ENCODE data around the gene NUP210L. TPM values are rescaled to one million over a fixed set of nuclear protein-coding genes. Genes with fewer than 3 reads are reported as not detected.

NUP210L gene
- total and polyA plus RNA-seq, 2 donors (not counting 3 experiments of a cell fraction or from before 2014, with no cell fraction given), result 0.01 to 0.07 TPM

DNA sequence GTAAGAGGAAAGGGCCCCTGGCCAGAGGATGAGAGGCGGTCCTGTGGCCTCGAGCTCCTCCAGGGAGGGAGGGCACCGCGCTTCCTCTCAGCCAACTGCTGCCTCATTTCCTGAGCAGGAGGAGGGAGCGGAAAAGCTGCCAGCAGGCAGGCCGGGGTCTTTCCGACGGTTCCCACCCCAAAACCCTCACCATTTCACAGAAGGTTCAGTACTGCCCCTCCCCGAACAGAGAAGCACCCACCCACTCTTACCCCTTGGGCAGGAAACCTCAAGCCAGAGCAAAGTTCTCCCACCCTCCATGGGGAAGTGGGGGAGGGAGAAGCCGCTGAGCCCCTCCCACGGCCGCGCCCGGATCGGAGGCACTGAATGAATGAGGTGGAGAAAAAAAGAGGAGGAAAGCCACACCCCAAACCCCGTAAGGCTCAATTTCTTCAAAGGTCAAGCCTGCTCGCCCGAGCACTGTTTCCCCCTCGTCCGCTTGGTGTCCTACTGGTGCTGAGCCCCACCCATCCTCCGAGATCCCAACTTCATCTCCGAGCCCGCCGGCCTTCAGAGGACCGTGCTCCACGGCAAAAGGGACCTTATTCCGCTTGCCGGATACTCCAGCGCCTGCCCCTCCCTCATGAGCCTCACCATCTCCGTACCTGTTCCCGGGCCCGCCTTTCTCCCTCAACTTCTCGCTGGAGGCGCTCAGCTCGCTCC is 27.6 kb upstream of the NUP210L start:
- Histone ChIP-seq H3K79me2 (ENCODE audit: control insufficient read depth, insufficient read depth, low read length) (peaks cover 55% of the 10 kb centered on the region), H3K9me1 (replicated peaks; ENCODE audit: control insufficient read depth, extremely low read depth, insufficient read depth, low read length) (no peaks in the 10 kb centered on the region), H3K4me1 (ENCODE audit: control insufficient read depth, extremely low read depth, insufficient read depth, low read length) (peaks cover 38% of the 10 kb centered on the region), H3K9ac (replicated peaks; ENCODE audit: extremely low read depth, insufficient read depth, low read length) (peak overlapping the region; percentile 84), H3K4me3 (replicated peaks in 1 of 3; ENCODE audit: insufficient read depth in 1 of 3, low read depth in 1 of 3, low read length in 3 of 3) (peak overlapping the region; percentile 87 to 99 (median 93)), H2AFZ (ENCODE audit: low read depth, low read length) (no peak overlapping the region), H4K20me1 (replicated peaks; ENCODE audit: control insufficient read depth, extremely low read depth, insufficient read depth, low read length) (peaks cover 4% of the 10 kb centered on the region), H3K9me3 (replicated peaks; ENCODE audit: control insufficient read depth, insufficient read depth, low read length) (no peaks in the 10 kb centered on the region), H3K4me2 (ENCODE audit: insufficient read depth, low read length) (peak overlapping the region; percentile 96), H3K36me3 (ENCODE audit: control insufficient read depth in 2 of 2, extremely low read depth in 1 of 2, insufficient read depth in 2 of 2, low read length in 2 of 2) (peaks cover 0 to 13% of the 10 kb centered on the region in 2 experiments), H3K27me3 (ENCODE audit: control insufficient read depth in 2 of 2, insufficient read depth in 2 of 2, low read length in 2 of 2) (peaks cover 0 to 3% of the 10 kb centered on the region in 2 experiments), H3K27ac (ENCODE audit: insufficient read depth, low read depth, low read length) (peak overlapping the region; percentile 64)
- intact Hi-C loops (cut with micrococcal nuclease) (loop anchor here (1.0 to 5.0 kb wide), 3 partner anchors 38 to 190 kb away; partner anchors contain the start of genes ATP8B2, RPS27 and UBAP2L), dilution Hi-C loops (cut with MboI; ENCODE audit: extremely low pct_ligation_motif_present, low sequenced_read_pairs) (no loop called here)
- ChIA-PET CTCF (interaction anchor here (0.8 to 1.3 kb wide), 4 partner anchors 14 to 152 kb away, joined by 3 to 8 read pairs (median 4); no protein-coding TSS in a partner anchor), POLR2A (interaction anchor here (0.6 to 0.9 kb wide), 3 partner anchors 10 to 89 kb away, joined by 3 to 5 read pairs (median 4); partner anchors contain the start of genes TPM3 and UBAP2L)
- FAIRE-seq (no peak), DNase-seq (ENCODE audit: low read depth, low spot score) (peak; percentile 79)
- TF ChIP-seq FOS (IDR thresholded peaks at IDR 0.05; ENCODE audit: borderline replicate concordance, insufficient read depth, low read length), result peak; percentile 36
- peak; percentile 71 for TF ChIP-seq POLR2A (IDR thresholded peaks at IDR 0.05; ENCODE audit: low read depth, low read length)
- TF ChIP-seq GATA2 (IDR thresholded peaks at IDR 0.05; ENCODE audit: insufficient read depth, insufficient read length, low read depth, low read length), result no peak
- TF ChIP-seq, protein P1, sequence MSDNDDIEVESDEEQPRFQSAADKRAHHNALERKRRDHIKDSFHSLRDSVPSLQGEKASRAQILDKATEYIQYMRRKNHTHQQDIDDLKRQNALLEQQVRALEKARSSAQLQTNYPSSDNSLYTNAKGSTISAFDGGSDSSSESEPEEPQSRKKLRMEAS (IDR thresholded peaks at IDR 0.05; ENCODE audit: insufficient read depth, insufficient read length), result no peak
- TF ChIP-seq, protein P2, sequence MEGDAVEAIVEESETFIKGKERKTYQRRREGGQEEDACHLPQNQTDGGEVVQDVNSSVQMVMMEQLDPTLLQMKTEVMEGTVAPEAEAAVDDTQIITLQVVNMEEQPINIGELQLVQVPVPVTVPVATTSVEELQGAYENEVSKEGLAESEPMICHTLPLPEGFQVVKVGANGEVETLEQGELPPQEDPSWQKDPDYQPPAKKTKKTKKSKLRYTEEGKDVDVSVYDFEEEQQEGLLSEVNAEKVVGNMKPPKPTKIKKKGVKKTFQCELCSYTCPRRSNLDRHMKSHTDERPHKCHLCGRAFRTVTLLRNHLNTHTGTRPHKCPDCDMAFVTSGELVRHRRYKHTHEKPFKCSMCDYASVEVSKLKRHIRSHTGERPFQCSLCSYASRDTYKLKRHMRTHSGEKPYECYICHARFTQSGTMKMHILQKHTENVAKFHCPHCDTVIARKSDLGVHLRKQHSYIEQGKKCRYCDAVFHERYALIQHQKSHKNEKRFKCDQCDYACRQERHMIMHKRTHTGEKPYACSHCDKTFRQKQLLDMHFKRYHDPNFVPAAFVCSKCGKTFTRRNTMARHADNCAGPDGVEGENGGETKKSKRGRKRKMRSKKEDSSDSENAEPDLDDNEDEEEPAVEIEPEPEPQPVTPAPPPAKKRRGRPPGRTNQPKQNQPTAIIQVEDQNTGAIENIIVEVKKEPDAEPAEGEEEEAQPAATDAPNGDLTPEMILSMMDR (IDR thresholded peaks at IDR 0.05; ENCODE audit: extremely low read depth in 1 of 2, insufficient read depth in 1 of 2, low read depth in 1 of 2, low read length in 2 of 2), result no peak
- TF ChIP-seq EZH2 (IDR thresholded peaks at IDR 0.05; ENCODE audit: borderline replicate concordance, low read depth, low read length, severe bottlenecking), result no peak
- no peak for TF ChIP-seq JUN (IDR thresholded peaks at IDR 0.05; ENCODE audit: borderline replicate concordance, insufficient read depth, insufficient read length, low read depth)
- TSS peak; percentile 77 for BruUV-seq (replicated peaks)

Measured in endothelial cell of umbilical vein (primary cell).